NCI-H2081 (cell line): Measurements from ENCODE around the gene ESF1.

Experiments
- DNase-seq, 2 experiments: peaks; one replicate each; lab custom pipeline; 2025; lab: John Stamatoyannopoulos, UW

ESF1 gene, protein sequence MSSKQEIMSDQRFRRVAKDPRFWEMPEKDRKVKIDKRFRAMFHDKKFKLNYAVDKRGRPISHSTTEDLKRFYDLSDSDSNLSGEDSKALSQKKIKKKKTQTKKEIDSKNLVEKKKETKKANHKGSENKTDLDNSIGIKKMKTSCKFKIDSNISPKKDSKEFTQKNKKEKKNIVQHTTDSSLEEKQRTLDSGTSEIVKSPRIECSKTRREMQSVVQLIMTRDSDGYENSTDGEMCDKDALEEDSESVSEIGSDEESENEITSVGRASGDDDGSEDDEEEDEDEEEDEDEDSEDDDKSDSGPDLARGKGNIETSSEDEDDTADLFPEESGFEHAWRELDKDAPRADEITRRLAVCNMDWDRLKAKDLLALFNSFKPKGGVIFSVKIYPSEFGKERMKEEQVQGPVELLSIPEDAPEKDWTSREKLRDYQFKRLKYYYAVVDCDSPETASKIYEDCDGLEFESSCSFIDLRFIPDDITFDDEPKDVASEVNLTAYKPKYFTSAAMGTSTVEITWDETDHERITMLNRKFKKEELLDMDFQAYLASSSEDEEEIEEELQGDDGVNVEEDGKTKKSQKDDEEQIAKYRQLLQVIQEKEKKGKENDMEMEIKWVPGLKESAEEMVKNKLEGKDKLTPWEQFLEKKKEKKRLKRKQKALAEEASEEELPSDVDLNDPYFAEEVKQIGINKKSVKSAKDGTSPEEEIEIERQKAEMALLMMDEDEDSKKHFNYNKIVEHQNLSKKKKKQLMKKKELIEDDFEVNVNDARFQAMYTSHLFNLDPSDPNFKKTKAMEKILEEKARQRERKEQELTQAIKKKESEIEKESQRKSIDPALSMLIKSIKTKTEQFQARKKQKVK

DNA sequence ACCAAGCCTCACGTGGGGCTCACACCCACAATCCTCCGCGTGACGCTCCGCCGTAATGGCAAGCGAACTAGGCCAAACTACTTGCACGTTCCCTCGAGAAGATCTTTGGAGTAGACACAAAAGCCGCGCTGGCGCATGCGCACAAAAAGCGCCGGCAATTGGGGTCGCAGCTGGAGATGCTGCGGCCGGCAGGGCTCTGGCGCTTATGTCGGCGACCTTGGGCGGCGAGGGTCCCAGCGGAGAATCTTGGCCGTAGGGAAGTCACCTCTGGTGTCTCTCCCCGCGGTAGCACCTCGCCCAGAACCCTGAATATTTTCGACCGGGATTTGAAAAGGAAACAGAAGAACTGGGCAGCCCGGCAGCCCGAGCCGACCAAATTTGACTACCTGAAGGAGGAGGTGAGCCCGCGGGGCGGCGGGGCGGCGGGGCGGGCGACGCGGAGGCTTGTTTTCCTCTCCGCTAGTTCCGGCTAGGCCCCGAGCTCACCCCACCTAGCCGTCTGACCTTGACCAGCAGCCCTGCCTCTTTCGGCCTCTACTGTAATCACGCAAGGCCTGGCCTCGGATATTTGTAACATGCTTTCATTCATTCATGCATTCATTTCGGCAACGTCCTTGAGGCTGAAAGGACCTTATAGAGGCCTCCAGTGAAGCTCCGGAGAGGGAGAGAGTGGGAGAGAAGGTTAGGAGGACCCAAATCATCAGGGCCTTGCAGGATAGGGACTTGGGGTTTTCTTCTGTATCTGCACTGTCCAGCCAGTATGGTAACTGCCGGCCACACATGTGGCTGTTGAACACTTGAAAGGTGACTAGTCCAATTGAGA, at the start of gene ESF1, which contains the start of gene NDUFAF5:
ESF1 (minus strand) TSS at position 27 of the 823 bp plus-strand sequence. CDS start 1,779 bp downstream, outside the sequence.
NDUFAF5 (plus strand) TSS at position 136 of the 823 bp plus-strand sequence; CDS start at position 177, 41 bp downstream.
- DNase-seq: peak; percentile 96 to 98

DNA sequence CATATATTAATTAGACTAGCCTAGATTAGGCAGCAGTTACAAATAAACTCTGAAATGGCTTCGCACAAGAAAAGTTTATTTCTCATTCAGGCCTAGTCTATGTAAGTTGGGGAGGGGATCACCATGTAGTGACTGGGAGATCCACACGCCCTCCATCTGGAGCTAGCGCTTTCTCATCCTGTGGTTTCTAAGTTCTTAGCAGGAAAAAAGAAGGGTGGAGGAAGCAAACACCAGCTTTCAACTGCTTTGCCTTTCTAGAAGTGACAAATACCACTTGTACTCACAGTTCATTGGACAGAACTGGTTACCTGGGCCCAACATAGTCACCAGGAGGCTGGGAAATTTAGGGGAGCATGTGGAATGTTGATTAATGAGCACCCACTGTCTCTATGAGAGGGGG, 46.8 kb upstream of the ESF1 start:
- DNase-seq: no peak

DNA sequence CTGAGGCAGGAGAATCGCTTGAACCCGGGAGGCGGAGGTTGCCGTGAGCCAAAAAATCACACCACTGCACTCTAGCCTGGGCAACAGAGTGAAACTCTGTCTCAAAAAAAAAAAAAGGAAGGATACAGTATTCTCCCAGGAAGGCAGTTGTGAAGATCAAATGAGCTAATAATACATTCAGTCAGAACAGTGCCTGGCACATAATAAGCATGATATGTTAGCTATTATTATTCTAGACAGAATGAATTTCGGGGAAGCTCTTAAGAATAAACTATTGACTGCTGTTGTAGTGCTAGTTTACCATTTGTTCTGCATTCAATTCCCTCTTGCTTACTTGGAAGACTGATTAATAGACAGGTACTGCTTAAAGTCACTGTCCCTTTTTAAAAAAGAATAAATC, 40.7 kb upstream of the ESF1 start:
- DNase-seq: no peak

DNA sequence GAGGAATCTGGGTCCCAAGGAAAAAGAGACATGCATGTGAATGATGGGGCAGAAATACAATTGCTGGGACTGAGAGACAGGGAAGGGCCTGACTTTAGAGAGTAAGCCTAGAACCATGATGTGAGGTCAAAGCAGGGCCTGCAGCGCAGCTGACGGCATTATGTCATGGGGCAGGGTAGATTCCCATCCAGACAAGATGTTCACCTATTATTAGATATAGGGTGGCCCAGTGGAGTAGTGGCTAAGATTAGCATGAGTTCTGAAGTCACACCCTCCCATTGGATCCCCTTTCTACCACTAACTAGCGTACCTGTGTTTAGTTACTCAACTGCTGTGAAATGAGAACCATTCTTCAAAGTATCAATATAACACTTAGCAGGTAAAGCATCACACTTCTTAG, 39.7 kb upstream of the ESF1 start:
- no peak for DNase-seq

DNA sequence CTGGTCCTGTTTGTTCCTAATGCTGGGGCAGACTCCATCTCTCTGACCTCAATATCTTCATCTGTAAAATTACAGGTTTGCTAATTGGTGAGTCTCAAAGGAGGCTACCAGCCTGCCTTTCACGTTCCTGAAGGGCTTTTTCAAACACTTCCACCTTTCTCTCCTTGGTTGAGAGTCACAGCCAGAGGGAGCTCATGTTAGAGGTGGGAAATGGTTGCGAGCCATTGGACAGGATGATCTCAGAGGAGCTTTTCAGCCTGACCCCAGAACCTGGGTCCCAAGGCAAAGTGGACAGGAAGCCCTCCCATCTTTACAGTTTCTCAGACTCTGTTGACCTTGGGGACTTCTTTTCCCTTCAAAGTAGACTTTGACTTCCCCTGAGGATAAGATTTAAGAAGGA, 37.7 kb upstream of the ESF1 start:
- DNase-seq: no peak

DNA sequence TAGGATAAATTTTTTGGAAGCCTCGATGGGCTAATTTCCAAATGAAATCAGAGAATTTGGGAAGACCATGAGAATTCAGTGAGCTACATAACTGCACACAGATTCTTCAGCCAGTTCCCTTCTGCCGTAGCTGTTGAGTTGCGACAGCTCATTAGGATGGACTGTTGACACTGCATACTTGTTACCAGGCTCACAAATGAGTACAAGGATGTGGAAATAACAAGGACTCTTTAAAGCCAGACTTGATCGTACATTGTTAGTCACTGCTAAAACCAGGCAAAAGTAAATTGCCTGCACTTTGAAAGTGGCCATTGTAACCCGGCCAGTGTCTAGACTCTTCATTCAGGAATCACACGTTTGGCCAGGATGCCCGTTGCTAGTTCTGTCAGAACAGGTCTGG, 37.2 kb upstream of the ESF1 start:
- no peak for DNase-seq

DNA sequence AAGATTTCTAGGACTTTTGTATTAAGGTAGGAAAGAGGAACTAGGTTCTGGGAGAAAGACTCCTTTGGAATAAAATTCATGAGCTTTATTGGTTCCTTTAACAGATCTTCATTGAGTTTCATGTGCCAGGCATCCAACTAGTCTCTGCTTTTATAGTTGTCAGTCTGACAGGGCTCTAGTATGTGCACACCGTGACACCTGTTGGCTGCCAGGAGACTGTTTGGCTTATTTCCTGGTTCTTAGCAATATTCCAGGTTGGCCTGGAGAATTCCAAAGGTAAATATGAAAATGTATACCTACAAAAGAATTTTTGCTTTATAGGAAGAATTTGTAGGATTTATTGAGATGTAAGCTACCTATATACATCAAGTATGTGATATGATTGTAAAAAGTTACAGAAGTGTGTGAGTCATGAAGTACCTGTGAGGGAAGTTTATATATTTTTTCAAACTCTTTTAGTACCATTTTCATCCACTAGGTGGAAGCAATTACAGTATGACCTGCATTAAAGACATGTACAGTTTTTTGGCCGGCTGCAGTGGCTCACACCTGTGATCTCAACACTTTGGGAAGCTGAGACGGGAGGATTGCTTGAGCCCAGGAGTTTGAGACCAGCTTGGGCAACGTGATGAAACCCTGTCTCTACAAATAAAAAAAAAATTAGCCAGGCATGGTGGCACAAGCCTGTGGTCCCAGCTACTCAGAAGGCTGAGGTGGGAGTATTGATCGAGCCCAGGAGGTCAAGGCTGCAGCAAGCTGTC, 35.3 kb upstream of the ESF1 start:
- DNase-seq: peak; percentile 57 to 74

DNA sequence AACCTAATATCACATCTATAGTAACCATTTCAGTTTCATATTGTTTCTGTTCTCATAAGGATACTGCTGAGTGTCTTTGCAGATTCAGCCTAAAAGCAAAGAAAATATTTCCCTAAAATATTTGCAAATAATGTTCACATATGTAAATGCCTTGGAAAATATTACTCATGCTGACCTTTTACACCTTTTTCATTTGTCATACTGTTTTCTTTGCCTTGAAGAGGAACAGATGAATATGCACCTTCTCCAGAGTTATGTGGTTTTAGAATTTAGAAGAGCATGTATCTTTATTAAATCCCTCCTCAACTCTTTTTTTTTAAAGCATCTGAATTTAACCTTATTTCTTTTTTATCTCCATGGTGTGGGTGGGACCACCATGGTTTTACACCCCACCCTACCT, 32.6 kb upstream of the ESF1 start:
- DNase-seq: no peak

DNA sequence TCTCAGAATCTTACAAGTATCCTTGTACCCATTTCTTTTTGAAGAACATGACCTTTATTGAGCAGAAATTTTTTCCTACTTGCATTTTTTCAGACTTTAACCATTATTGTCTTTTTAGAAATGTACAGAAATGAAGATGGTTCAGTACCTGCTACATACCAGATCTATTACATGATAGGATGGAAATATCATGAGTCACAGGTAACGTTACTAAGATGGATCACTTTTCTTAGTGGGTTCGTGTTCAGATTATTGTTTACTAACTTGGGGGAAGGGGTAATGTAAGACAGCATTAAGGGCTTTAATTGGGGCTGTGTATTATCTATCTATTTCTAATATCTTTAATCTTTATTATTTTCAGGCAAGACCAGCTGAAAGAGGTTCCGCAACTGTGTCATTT, 32.0 kb upstream of the ESF1 start:
- DNase-seq: no peak

DNA sequence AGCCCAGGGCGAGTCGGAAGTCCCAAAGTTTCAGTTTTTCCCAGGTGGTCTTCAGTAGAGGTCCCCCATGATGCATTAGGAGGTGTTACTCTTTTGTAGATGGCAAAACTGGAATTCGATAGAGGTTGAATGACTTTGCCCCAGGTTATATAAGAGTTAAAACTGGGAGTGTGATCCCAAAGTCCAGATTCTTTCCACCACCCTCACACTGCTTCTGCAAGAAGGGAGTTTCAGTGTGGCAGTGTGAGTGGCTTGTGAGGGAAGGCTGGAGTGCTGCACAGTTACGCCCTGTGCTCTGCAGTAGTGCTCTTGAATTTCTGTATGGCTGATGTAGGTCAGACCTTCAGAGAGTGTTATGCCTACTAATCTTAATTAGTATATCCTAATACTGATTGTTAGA, 30.0 kb upstream of the ESF1 start:
- DNase-seq: no peak

DNA sequence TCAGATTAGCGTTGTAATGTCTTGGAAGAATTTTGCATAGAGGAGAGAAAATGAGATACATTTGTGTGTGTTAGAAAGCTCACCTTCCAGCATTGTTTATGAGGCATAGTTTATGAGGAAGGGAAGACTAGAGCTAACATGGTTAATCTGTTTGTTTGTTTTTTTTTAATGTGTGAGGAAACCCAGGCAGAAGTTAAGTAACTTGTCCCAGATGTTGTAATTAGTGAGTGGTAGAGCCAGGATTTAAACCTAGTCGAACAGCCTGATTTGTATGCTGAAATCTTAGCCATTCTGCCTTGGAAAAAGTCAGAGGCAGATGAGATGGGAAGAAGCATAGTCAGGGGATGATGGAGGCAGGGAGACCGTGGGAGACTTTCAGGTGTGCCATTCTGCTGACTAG, 29.2 kb upstream of the ESF1 start:
- DNase-seq: no peak

DNA sequence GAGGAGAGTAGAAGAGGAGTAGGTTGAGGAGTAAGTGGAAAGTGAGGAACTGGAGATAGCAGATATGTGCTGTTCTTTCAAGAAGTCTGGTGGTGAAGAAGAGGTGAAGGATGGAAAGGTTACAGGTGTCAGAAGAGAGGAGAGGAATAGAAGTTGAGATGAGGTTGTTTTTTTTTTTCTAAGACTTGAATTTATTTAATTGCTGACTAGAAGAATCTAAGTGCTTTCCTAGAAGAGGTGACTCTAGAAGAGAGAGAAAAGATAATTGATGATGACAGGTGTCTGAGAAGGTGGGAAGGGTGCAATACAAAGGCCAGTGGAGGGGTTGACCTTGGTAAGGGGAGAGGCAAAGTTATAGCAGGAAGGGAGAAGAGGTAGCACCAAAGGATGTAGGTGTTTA, 25.7 kb upstream of the ESF1 start:
- no peak for DNase-seq

DNA sequence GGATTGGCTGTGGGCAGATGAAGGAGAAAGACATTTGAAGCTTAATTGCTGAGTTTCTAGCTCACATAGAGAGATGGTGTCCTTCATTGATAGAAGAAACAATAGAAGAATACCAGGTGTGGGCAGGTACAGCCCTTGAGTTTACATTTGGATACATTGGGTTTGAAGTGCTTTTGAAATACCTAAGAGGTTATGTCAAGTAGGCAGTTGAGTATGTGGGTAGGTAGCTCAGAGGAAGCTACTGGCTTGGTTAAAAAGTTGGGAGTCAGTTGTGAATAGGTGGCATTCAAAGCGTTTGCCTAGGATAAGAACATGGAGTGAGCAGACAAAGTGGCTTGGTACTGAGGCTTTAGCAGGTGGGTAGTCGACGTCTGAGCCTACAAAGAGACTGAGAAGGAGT, 25.1 kb upstream of the ESF1 start:
- DNase-seq: no peak

DNA sequence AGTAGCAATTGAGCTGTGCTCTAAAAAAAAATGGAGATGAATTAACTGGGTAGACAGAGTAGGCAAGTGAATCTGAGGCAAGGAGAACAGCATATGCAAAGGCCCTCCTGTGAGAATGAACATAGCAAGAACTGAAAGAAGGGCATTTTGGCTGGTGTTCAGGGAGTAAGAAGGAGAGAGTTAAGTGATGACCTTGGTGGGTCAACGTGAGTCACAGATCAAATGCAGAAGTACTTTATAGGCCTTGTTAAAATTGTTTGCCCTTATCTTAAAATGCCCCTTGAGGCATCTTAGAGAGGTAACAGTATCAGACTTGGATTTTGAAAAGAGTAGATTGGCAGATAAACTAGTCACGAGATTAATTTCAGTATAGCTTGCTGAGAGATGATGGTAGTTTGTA, 24.7 kb upstream of the ESF1 start:
- no peak for DNase-seq

DNA sequence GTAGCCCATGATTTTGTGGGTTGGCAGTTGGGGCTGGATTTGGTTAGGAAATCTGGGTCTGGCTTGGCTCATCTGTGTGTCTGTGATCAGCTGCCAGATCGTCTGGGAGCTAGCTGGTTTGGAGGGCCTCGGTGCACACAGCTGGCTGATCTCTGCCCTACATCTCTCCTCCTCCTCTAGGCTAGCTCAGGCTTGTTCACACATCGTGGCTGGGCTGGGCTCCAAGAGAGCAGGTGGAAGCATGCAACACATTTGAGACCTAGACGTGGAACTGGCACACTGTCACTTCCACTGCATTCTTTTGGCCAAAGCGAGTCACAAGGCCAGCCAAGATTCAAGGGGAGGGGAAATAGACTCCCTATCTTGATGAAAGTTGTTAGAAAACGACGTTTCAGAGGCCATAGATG, 16.0 kb upstream of the ESF1 start:
- DNase-seq: peak; percentile 79 to 94

DNA sequence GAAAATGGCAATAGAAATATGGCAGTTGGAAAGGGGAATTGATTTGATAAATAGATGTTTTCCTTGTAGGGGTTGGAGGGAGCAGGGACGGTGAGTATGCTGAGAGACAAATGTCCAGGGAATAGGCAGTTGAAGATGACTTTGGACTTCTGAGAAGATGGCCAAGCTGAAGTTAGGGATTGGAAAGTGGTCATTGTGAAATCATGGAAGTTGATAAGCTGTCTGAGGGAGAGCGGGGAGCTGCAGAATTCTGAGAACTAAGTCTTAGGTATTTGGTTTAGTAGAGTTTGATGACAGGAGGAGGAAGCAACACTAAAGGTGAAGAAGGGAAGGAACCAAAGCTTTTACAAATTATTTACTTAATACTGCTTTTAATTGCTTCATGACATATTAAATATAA, 15.3 kb upstream of the ESF1 start:
- no peak for DNase-seq

DNA sequence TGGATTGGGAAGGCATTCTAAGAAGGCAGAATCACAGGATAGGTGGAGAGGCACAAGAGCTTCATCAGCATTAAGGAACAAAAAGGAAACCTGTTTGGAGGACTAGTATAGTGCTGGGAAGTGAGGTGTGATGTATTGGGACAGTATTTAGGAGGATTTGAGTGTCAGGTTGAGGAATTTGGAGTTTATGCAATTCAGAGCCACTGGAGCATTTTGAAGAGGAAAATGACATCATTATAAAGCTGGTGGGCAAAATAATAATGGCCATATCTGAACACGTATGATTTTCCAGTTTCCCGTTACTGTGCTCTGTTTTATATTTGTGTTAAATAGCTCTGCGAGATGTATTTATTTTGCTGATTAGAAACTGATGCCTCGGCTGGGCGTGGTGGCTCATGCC, 14.3 kb upstream of the ESF1 start:
- DNase-seq: no peak

DNA sequence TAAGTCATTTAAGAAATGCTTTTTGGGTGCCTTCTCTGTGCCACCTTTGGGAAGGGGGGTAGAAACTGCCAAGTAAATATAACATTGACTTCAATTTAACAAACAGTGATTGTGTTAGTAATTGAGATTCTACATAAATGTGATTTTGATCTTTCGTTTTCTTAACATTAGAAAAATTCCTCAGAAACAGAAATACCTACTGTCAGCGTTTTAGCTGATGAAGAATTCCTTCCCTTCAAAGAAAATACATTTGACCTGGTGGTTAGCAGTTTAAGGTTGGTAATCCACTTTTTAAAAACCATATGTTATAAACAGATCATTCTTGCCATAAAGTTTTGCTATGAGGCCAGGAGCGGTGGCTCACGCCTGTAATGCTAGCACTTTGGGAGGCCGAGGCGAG, 9.9 kb upstream of the ESF1 start:
- no peak for DNase-seq

DNA sequence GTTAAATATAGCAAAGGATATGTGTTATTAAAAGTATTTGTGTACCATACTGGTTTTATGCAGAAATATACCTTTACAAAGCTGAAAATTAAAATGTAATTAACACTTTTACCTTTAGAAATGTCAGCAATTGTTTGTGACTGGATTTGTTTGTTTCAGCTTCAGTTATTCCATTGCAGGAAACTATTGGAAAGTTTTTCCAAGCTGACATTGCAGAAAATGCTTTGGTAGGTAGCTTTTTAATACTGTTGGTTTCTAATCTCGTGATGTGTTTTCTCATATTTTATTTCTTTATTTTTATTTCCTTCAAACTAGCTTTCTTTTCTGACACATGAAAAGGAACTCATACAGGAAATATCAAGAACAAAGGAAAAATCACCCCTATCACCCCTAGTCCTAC, 8.3 kb upstream of the ESF1 start:
- no peak for DNase-seq

DNA sequence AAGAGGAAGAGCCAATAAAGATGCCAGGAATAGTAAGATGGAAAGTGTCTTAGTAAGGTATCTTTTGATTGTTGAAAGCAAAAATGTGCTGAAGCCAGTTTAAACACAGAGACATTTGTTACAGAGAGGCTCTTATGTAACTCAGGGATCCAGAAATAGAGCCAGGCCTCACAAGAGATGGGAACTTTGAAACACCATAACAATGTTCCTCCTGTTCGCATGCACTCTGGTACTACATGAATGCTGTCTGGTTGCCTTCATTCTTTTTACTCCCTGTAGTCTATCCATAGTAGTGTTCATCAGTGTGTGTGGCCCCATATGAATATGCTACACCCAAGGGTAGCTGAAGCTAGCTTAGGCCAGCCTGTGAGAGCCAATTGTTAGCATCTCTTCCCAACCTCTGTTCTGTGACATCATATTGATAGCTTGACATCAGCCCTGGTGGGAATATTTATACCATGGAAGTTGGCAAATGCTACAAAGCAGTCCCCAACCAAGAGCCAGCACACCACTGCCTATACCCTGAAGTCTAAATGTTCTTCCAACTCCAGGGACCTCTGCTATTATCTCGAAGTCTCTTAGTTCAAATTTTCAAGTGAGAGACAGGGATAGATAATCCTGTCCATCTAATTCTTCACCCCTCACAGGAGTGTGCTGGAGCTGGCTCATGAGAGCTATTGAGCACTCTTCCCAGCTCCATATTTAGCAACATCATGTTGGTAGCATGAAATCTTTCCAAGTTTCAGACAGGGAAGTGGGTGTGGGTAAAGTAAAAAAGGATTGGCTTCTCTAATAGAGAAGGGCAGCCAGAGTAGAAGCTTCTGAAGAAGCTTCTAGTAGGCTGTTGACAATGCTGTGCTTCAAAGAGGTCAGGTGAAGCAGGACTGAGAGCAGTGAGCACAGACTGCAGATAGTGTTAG, 7.1 kb upstream of the ESF1 start:
- no peak for DNase-seq
